Gastrocnemius medialis (tissue), 4 donors: ENCODE data around the gene SUGCT.

Experiments
- POLR2A ChIP-seq, 2 donors: fragments of 450-650 bp; IDR thresholded peaks; one replicate each; pipeline ENCODE4 v1.6.1; 2017; ENCODE audit warnings: antibody characterized with exemption in 2 of 2, mild to moderate bottlenecking in 2 of 2, moderate library complexity in 2 of 2
- TF ChIP-seq, protein P1 (sequence below), 5 experiments: fragments of 450-650 bp in 3 of 5; fragments of 200-600 bp in 2 of 5; sonication (generic) in 2 of 5; IDR thresholded peaks in 4 of 5; conservative IDR thresholded peaks in 1 of 5; 1 replicate in 4 of 5; 2 replicates in 1 of 5; pipeline ENCODE4 v1.5.1; 2016 to 2019; ENCODE audit warnings: antibody characterized with exemption in 5 of 5, mild to moderate bottlenecking in 3 of 5, moderate library complexity in 3 of 5

DNA sequence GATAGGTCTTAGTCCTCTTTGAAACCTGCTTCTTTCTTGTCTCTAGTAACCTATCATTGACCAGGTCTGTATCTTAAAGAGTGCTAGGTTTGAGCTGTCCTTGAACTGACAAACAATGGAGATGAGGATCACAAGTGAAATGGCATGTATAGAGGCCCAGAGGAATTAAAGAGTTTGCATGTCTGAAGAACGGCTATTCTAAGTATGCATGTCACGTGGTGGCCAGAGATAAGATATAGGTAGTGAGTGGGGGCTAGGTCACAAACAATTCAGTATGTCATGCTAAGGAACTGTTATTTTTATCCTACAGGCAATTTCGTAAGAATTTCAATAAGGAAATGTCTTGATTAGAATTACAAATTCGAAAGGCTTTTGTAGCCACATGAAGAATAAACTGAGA lies 95.3 kb downstream of the SUGCT start:
- TF ChIP-seq, protein P1, sequence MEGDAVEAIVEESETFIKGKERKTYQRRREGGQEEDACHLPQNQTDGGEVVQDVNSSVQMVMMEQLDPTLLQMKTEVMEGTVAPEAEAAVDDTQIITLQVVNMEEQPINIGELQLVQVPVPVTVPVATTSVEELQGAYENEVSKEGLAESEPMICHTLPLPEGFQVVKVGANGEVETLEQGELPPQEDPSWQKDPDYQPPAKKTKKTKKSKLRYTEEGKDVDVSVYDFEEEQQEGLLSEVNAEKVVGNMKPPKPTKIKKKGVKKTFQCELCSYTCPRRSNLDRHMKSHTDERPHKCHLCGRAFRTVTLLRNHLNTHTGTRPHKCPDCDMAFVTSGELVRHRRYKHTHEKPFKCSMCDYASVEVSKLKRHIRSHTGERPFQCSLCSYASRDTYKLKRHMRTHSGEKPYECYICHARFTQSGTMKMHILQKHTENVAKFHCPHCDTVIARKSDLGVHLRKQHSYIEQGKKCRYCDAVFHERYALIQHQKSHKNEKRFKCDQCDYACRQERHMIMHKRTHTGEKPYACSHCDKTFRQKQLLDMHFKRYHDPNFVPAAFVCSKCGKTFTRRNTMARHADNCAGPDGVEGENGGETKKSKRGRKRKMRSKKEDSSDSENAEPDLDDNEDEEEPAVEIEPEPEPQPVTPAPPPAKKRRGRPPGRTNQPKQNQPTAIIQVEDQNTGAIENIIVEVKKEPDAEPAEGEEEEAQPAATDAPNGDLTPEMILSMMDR (IDR thresholded peaks at IDR 0.05 in 4 of 5, conservative IDR thresholded peaks at IDR 0.05 in 1 of 5), result no peak
- no peak for TF ChIP-seq POLR2A (IDR thresholded peaks at IDR 0.05)
